Fibroblast of pulmonary artery (primary cell): ENCODE measurements around the gene BCAS1.

Source experiments
- DNase-seq: peaks from one replicate; pipeline ENCODE4 v3.0.0-alpha.2; 2010; ENCODE audit warnings: low read depth
- H3K4me3 ChIP-seq: replicated peaks from 2 replicates; pipeline ENCODE4 v1.5.1; 2011; ENCODE audit warnings: low read depth, mild to moderate bottlenecking, control low read depth, low read length, moderate library complexity
- CTCF ChIP-seq: IDR thresholded peaks from 2 replicates; pipeline ENCODE4 v1.5.1; 2011; ENCODE audit warnings: mild to moderate bottlenecking, control low read depth, low read length, inconsistent platforms; ENCODE audit errors: missing control alignments

BCAS1 gene

DNA sequence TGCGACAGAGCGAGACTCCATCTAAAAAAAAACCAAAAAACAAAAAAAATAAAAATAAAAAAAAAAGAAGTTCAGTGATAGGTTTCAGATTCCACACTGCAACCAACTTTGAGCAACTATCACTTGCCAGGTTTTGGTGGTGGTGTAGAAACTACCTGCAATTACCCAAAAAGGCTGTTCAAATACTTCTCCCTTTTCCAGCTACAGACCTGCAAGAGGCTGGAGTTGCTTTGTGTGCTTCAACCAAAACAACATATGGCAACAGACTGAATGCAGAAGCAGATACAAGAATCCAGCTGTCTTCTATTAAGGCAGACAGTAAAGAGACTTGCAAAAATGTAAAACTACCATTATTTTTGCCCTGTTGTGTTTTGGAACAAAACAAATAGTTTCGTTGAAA lies 9.3 kb upstream of the BCAS1 start:
- no peak overlapping the region for H3K4me3 ChIP-seq
- TF ChIP-seq CTCF: no peak
- no peak for DNase-seq

GRCh38 chr20:54078296-54078984 lies 8.0 kb upstream of the BCAS1 start:
- no peak for TF ChIP-seq CTCF
- no peak for DNase-seq
- H3K4me3 ChIP-seq: no peak overlapping the region

GRCh38 chr20:54076259-54076658 lies 5.9 kb upstream of the BCAS1 start:
- no peak overlapping the region for H3K4me3 ChIP-seq
- no peak for TF ChIP-seq CTCF
- DNase-seq: no peak

DNA sequence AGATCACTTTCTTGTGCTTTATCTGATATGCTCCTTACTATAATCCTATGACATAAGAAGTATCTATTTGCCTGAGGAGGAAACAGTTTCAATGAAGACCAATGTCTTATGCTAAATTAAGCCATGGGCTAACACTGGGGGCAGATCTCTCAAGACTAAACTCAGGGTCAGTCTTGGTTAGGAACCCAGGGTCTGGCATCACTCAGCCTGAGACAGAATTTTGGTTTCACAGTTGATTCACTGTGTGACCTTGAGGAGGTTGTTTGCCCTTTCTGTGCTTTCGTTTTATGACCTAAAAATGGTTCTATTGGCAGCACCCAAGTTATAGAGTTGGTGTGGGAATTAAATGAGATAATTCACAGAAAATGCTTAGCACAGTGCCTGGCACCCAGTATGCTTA lies 4.9 kb upstream of the BCAS1 start:
- no peak for DNase-seq
- no peak overlapping the region for H3K4me3 ChIP-seq
- TF ChIP-seq CTCF: no peak

DNA sequence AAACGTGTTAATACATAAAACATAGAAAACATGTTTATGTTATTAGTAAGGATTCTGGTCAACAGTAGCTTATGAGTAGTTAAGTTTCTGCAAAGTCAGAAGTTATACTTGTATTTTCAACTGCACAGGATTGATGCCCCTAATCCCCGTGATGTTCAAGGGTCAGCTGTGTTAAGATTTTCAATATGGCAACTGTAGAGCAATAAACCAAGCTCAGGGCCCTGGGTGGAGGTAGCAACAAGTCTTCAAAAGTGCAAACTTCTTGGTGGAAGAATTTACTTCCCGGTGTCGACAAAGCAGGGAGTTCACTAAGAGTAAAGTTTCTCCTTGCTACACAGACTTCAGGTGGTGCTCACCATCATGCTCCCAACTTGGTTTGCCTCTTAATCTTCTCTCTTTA lies 4.1 kb upstream of the BCAS1 start:
- DNase-seq: no peak
- no peak for TF ChIP-seq CTCF
- no peak overlapping the region for H3K4me3 ChIP-seq

- H3K4me3 ChIP-seq: no peak overlapping the region
- no peak for TF ChIP-seq CTCF
- DNase-seq: no peak
These were observed 2.9 kb upstream of the BCAS1 start for GRCh38 chr20:54073288-54073687.

- DNase-seq: no peak
- H3K4me3 ChIP-seq: no peak overlapping the region
- no peak for TF ChIP-seq CTCF
These were observed 858 bp downstream of the BCAS1 start for GRCh38 chr20:54069501-54069971.
